ENCODE data around the gene SLC2A3. TPM values are rescaled to one million over a fixed set of nuclear protein-coding genes. Genes with fewer than 3 reads are reported as not detected.

The SLC2A3 gene
- total and polyA plus RNA-seq, 9 of the 15 experiments (the other 6 are each of a cell fraction or from before 2014, with no cell fraction given) = 67.3 to 491 (median 104) TPM

GRCh38 chr12:7907009-7907408 lies 29.0 kb downstream of the SLC2A3 start (continued):
- no peak for TF ChIP-seq BHLHE40 (IDR thresholded peaks at IDR 0.05; ENCODE audit: low read length)
- TF ChIP-seq, protein P1, sequence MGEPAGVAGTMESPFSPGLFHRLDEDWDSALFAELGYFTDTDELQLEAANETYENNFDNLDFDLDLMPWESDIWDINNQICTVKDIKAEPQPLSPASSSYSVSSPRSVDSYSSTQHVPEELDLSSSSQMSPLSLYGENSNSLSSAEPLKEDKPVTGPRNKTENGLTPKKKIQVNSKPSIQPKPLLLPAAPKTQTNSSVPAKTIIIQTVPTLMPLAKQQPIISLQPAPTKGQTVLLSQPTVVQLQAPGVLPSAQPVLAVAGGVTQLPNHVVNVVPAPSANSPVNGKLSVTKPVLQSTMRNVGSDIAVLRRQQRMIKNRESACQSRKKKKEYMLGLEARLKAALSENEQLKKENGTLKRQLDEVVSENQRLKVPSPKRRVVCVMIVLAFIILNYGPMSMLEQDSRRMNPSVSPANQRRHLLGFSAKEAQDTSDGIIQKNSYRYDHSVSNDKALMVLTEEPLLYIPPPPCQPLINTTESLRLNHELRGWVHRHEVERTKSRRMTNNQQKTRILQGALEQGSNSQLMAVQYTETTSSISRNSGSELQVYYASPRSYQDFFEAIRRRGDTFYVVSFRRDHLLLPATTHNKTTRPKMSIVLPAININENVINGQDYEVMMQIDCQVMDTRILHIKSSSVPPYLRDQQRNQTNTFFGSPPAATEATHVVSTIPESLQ (CRISPR knock-in tag; IDR thresholded peaks at IDR 0.05) = no peak
- no peak for TF ChIP-seq BRD4 (IDR thresholded peaks at IDR 0.05)
- TF ChIP-seq RFX7 (CRISPR knock-in tag; IDR thresholded peaks at IDR 0.05) = no peak
- no peak for TF ChIP-seq ZNF586 (CRISPR knock-in tag; conservative IDR thresholded peaks at IDR 0.05)
- no peak for TF ChIP-seq FOXJ2 (tag; IDR thresholded peaks at IDR 0.05)
- no peak for TF ChIP-seq CBFA2T2 (conservative IDR thresholded peaks at IDR 0.05)
- TF ChIP-seq MYNN (IDR thresholded peaks at IDR 0.05) = no peak
- TF ChIP-seq MYNN (CRISPR knock-in tag; IDR thresholded peaks at IDR 0.05) = no peak
- TF ChIP-seq HES1 (IDR thresholded peaks at IDR 0.05; ENCODE audit: low read depth) = 0 out of 2 replicates have a peak, but pooled peaks have one; percentile 15
- no peak for TF ChIP-seq ZFPM2 (CRISPR knock-in tag; IDR thresholded peaks at IDR 0.05)
- TF ChIP-seq TSC22D4 (tag; IDR thresholded peaks at IDR 0.05) = no peak
- TF ChIP-seq ETS2 (tag; IDR thresholded peaks at IDR 0.05; ENCODE audit: borderline replicate concordance, poor library complexity, severe bottlenecking) = no peak
- peak; percentile 96 for TF ChIP-seq ZNF384 (IDR thresholded peaks at IDR 0.05; ENCODE audit: low read depth, low read length)
- no peak for TF ChIP-seq ARID3B (CRISPR knock-in tag; IDR thresholded peaks at IDR 0.05; ENCODE audit: borderline replicate concordance)
- no peak for TF ChIP-seq ZNF124 (CRISPR knock-in tag; IDR thresholded peaks at IDR 0.05)
- TF ChIP-seq, protein P2, sequence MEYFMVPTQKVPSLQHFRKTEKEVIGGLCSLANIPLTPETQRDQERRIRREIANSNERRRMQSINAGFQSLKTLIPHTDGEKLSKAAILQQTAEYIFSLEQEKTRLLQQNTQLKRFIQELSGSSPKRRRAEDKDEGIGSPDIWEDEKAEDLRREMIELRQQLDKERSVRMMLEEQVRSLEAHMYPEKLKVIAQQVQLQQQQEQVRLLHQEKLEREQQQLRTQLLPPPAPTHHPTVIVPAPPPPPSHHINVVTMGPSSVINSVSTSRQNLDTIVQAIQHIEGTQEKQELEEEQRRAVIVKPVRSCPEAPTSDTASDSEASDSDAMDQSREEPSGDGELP (CRISPR knock-in tag; IDR thresholded peaks at IDR 0.05; ENCODE audit: borderline replicate concordance) = no peak
- 0 out of 2 replicates have a peak, but pooled peaks have one; percentile 27 for TF ChIP-seq TCF3 (CRISPR knock-in tag; IDR thresholded peaks at IDR 0.05)
- peak; percentile 47; the same call in 1 of the 2 replicates for TF ChIP-seq CBFA2T3 (IDR thresholded peaks at IDR 0.05)
- TF ChIP-seq ESRRB (CRISPR knock-in tag; IDR thresholded peaks at IDR 0.05; ENCODE audit: borderline replicate concordance) = no peak
- TF ChIP-seq POLR2B (IDR thresholded peaks at IDR 0.05; ENCODE audit: low read depth, partially characterized antibody) = no peak
- no peak for TF ChIP-seq ZBTB17 (CRISPR knock-in tag; IDR thresholded peaks at IDR 0.05)
- no peak for TF ChIP-seq IFI16 (CRISPR knock-in tag; IDR thresholded peaks at IDR 0.05)
- no peak for TF ChIP-seq SREBF1 (IDR thresholded peaks at IDR 0.05; ENCODE audit: borderline replicate concordance, low read depth, low read length)
- TF ChIP-seq RAD21 (CRISPR knock-in tag; conservative IDR thresholded peaks at IDR 0.05 in 1 of 2, IDR thresholded peaks at IDR 0.05 in 1 of 2) = peak in 1 of 2 experiments; percentile 38; a peak in 2 of 4 replicates

Data from K562 (cell line).